Neural cell (in vitro differentiated cells): ENCODE data around the gene PLEKHM3.

Source experiments
- EP300 ChIP-seq: fragments of 450-650 bp; conservative IDR thresholded peaks from 2 replicates; pipeline ENCODE4 v1.6.1; 2014; ENCODE audit warnings: antibody characterized with exemption, mild to moderate bottlenecking, moderate library complexity; ENCODE audit not compliant: poor library complexity, severe bottlenecking
- EZH2 ChIP-seq: fragments of 200-600, 300-800 bp; shearing (Covaris generic), sonication (generic); IDR thresholded peaks from 2 replicates; pipeline ENCODE4 v1.6.1; 2014; ENCODE audit warnings: antibody characterized with exemption, low read length, borderline replicate concordance, mild to moderate bottlenecking; ENCODE audit not compliant: insufficient read depth, poor library complexity, severe bottlenecking
- MXI1 ChIP-seq: fragments of 450-650 bp; conservative IDR thresholded peaks from 2 replicates; pipeline ENCODE4 v1.6.1; 2014; ENCODE audit warnings: antibody characterized with exemption, mild to moderate bottlenecking; ENCODE audit not compliant: poor library complexity, severe bottlenecking
- POLR2AphosphoS5 ChIP-seq: IDR thresholded peaks from 2 replicates; pipeline ENCODE4 v1.6.1; 2012
- RAD21 ChIP-seq: fragments of 450-650 bp; conservative IDR thresholded peaks from 2 replicates; pipeline ENCODE4 v1.6.1; 2014; ENCODE audit warnings: antibody characterized with exemption, mild to moderate bottlenecking, moderate library complexity
- REST ChIP-seq: IDR thresholded peaks from 2 replicates; pipeline ENCODE4 v1.6.1; 2012; ENCODE audit warnings: borderline replicate concordance
- SMC3 ChIP-seq: fragments of 450-650 bp; conservative IDR thresholded peaks from 2 replicates; pipeline ENCODE4 v1.6.1; 2014; ENCODE audit warnings: antibody characterized with exemption, mild to moderate bottlenecking, moderate library complexity; ENCODE audit not compliant: poor library complexity
- TAF1 ChIP-seq: IDR thresholded peaks from 2 replicates; pipeline ENCODE4 v1.6.1; 2012; ENCODE audit warnings: low read depth
- TF ChIP-seq, protein P1 (sequence below): fragments of 450-650 bp; IDR thresholded peaks from 2 replicates; pipeline ENCODE4 v1.5.1; 2014; ENCODE audit warnings: antibody characterized with exemption, mild to moderate bottlenecking, moderate library complexity; ENCODE audit not compliant: poor library complexity, severe bottlenecking

DNA sequence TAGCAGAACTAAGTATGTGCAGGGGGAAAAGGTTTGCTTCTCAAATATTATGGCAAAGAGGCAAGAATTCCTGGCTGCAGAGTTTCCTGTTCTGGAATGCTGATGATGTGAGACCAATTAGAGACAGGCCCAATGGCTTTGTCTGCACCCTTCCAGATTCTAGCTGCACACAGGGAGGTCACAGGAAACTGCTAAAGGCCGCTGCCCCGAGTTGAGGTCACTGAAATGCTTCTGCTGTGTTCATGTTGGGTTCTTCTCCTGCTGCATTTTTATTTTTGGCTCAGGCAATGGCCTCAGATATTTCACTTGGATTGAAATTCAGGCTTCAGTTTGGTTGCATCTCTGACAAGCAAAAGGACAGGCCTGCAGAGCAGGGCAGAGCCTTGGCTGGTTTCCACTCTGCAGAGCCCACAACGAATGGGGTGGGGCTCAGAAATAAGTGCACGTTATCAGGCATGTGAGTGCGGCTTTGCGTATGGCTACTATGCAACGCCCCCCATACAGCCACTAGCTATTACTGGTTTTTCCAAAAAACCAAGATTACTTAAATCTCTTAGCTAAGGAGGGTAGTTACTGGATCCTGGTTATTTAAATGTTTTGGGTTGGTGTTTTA lies 188.7 kb downstream of the PLEKHM3 start:
- TF ChIP-seq EP300 (no peak), REST (no peak), SMC3 (no peak), EZH2 (no peak), MXI1 (no peak), POLR2AphosphoS5 (no peak), RAD21 (no peak), TAF1 (no peak)
- TF ChIP-seq, protein P1, sequence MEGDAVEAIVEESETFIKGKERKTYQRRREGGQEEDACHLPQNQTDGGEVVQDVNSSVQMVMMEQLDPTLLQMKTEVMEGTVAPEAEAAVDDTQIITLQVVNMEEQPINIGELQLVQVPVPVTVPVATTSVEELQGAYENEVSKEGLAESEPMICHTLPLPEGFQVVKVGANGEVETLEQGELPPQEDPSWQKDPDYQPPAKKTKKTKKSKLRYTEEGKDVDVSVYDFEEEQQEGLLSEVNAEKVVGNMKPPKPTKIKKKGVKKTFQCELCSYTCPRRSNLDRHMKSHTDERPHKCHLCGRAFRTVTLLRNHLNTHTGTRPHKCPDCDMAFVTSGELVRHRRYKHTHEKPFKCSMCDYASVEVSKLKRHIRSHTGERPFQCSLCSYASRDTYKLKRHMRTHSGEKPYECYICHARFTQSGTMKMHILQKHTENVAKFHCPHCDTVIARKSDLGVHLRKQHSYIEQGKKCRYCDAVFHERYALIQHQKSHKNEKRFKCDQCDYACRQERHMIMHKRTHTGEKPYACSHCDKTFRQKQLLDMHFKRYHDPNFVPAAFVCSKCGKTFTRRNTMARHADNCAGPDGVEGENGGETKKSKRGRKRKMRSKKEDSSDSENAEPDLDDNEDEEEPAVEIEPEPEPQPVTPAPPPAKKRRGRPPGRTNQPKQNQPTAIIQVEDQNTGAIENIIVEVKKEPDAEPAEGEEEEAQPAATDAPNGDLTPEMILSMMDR = no peak
